Adrenal gland (tissue), 5 donors: ENCODE results near the gene KRTAP10-1.

Source experiments
- CTCF ChIP-seq, 6 experiments: fragments of 450-650 bp in 4 of 6; fragments of 200-600 bp in 2 of 6; sonication (generic) in 1 of 6; IDR thresholded peaks; 1 replicate in 5 of 6; 2 replicates in 1 of 6; pipeline versions ENCODE4 v1.5.1 to v1.8.0; 2016 to 2021; ENCODE audit warnings: antibody characterized with exemption in 6 of 6, mild to moderate bottlenecking in 2 of 6, moderate library complexity in 1 of 6
- POLR2A ChIP-seq, 2 donors: fragments of 450-650 bp; IDR thresholded peaks; one replicate each; pipeline ENCODE4 v1.6.1; 2017; ENCODE audit warnings: antibody characterized with exemption in 2 of 2, mild to moderate bottlenecking in 2 of 2, moderate library complexity in 1 of 2
- donor health status: DM: no; HTN: no; CAD: no.

GRCh38 chr21:44514746-44515358, 25.1 kb downstream of the KRTAP10-1 start:
- no peak for TF ChIP-seq CTCF (IDR thresholded peaks at IDR 0.05)
- TF ChIP-seq POLR2A (IDR thresholded peaks at IDR 0.05): no peak
